Stimulated activated CD4-positive, alpha-beta T cell treated with anti-CD3 and anti-CD28 coated beads, Interleukin-15, amount 100 ng/mL, for 24 hours (primary cell): ENCODE measurements around the gene NR0B1.

Experiments
- DNase-seq: peaks from one replicate; pipeline ENCODE4 v3.0.0-alpha.2; 2020

NR0B1 gene, protein sequence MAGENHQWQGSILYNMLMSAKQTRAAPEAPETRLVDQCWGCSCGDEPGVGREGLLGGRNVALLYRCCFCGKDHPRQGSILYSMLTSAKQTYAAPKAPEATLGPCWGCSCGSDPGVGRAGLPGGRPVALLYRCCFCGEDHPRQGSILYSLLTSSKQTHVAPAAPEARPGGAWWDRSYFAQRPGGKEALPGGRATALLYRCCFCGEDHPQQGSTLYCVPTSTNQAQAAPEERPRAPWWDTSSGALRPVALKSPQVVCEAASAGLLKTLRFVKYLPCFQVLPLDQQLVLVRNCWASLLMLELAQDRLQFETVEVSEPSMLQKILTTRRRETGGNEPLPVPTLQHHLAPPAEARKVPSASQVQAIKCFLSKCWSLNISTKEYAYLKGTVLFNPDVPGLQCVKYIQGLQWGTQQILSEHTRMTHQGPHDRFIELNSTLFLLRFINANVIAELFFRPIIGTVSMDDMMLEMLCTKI

DNA sequence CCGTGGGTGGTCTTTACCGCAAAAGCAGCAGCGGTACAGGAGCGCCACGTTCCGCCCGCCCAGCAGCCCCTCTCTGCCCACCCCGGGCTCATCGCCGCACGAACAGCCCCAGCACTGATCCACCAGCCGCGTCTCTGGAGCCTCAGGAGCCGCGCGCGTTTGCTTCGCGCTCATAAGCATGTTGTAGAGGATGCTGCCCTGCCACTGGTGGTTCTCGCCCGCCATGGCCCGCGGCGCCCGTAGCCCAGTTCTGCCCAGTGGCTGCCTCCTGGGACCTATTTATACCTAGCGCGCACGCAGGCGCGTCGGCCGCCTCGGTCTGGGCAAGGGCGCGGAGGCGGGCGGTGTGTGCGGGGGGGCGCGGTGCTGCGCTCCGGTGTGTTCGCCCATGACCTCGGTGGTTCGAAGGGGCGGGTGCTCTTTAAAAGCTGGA is at the start of gene NR0B1:
NR0B1 (minus strand) TSS at position 252 of the 433 bp plus-strand sequence; CDS start at position 225, 27 bp downstream.
- peak; percentile 1 for DNase-seq

DNA sequence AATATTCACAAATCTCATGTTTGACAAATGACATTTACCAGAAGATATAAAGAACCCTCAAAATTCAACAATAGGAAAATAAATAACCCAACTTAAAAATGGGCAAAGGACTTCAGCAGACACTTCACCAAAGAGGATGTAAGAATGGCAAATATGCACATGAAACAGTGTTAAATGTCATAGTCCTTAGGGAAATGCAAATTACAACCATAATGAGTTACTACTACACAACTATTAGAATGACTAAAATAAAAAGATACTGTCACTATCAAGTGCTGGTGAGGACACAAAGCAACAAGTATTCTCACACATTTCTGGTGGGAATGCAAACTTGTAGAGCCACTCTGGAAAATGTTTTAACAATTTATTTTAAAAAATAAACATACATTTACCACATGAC is 40.8 kb upstream of the NR0B1 start:
- DNase-seq, result no peak

DNA sequence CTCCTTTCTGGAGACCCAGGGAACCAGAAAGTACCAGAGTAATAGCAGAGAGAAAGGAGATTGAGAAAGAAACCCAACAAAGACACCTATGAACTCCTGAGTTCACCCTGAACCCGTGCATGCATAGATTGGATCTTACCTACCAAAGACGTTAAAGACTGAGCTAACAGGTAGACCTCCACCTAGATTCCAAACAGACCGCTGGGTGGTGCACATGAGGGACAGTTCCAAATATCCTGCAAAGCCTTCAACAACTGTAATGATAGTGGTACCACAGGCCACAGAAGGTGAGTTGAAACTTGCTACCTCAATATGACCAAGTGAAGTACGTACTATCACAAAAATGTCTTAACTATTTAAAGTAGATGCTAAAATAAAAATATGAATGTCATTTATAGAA is 34.0 kb upstream of the NR0B1 start:
- no peak for DNase-seq

DNA sequence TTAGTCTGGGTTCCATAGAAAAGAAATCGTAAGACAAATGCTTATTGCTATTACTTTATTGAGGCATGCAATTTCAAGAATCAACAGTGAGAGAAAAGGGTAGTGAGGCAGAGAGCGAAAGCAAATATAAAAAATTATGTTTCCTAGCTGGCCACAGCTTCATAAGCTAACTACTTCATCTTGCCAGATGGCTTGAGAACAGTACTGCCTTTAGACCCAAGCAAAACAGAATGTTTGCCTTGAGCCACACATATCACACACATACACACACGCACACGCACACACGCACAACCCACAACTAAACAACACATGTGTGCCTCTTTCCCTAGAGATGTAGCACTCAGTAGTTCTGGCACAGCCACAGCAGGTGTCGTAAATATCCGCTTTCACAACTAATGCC is 31.6 kb upstream of the NR0B1 start:
- no peak for DNase-seq

DNA sequence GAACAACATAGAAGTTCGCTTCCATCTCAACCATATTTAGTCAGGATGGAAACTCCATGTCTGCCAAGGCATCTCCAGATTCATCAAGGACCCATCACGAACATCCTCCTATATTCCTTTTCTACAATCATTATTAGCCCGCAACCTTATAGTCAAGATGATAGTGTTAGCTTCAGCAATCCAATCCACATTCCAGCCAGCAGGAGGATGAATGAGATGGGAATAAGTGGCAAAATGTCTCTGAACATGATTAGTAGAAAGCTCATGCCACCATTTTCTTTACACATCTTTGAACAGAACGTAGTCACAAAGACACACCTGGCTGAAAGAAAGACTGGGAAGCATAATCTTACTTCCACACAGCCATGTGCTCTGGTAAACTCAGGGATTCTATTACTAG is 18.6 kb upstream of the NR0B1 start:
- no peak for DNase-seq

DNA sequence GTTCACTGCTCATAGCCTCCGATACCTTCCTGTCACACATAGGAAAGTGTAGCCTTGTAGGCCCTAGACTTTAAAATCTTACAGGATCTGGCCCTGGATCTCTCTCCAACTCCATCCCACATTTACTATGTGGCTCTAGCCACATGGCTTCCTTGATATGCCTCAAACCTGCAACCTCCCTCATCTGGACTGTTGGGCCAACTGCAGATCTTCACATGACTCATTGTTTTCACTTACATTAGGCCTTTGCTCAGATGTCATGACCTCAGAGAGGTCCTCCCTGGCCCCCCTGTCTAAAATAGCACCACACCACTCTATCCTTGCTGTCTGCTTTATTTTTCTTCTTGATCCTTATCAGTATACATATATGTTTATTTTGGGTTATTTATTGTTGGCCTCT is 8.1 kb upstream of the NR0B1 start:
- DNase-seq, result no peak

DNA sequence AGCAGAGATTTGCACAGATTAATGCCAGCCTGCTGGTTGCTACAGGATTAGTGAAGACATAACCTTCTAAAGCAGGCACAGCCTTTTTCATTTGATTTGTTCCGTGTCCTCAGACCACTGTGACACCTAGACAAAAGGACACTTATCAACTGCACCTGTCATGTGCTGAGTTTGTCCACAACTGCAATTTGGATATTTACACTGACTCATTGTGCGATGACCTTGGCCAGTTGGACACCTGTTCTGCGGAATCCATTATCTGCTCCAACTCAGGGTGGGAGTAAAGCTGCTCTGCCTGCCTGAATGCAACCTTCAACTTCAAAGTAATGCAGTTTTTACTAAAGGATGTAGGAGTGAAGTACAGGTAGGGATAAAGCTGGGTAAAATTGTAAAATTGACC is 4.1 kb upstream of the NR0B1 start:
- no peak for DNase-seq

DNA sequence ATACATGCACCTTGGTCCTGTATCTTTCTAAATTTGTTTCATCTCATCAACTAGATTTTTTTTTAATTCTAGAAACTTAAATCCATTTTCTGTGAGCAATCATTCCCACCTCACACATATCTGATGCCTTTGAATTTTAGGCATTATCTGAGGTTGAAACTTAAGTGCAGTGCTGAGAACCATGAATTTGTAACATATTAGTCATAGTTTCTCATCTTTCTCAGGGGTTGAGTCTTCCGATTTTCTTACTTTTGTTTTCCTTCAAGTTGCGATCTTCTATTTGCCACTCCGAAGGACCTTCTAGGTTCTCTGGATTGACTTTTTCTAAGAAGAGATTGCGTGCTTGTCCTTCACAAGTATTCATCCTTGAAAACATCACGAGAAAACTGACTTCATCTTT is 3.7 kb upstream of the NR0B1 start:
- DNase-seq, result no peak

DNA sequence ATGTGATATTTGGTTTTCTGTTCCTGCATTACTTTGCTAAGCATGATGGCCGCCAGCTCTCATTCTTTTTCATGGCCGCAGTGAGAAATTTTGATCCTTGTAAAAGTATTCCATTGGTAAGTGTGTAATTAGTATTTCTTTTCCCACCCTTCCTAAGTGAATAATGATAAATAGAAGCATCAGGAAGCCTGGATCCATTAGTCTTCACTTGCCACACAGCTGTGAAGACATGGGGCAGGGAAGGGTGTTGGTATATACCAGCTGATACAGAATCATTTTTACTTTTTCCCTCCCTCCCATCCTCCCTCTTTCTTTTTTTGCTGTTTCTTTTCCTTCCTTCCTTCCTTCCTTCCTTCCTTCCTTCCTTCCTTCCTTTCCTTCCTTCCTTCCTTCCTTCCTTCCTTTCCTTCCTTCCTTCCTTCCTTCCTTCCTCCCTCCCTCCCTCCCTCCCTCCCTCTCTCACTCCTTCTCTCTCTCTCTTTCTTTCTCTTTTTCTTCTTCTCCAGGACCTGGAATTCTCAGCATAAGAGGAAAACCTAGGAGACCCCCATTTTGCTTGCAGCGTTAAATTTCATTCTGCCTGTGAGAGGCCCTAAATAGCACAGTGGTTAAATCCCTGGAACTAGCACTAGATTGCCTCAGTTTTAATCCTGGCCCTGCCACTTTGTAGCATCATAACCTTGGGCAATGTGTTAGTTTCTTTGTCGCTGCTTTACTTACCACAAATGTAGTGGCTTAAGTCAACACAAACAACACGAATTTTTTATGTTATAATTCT is 1.4 kb upstream of the NR0B1 start:
- no peak for DNase-seq

DNA sequence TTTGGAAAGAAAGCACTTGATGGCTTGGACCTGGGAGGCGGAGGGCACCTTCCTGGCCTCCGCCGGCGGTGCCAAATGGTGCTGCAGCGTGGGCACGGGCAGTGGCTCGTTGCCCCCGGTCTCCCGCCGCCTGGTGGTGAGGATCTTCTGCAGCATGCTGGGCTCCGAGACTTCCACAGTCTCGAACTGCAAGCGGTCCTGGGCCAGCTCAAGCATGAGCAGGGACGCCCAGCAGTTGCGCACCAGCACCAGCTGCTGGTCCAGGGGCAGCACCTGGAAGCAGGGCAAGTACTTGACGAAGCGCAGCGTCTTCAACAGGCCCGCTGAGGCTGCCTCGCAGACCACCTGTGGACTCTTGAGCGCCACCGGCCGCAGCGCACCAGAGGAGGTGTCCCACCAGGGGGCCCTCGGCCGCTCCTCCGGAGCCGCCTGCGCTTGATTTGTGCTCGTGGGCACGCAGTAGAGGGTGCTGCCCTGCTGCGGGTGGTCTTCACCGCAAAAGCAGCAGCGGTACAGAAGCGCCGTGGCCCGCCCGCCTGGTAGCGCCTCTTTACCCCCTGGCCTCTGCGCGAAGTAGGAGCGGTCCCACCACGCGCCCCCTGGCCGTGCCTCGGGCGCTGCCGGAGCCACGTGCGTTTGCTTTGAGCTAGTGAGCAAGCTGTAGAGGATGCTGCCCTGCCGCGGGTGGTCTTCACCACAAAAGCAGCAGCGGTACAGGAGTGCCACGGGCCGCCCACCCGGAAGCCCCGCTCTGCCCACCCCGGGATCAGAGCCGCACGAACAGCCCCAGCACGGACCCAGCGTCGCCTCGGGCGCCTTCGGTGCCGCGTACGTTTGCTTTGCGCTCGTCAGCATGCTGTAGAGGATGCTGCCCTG is 689 bp downstream of the NR0B1 start:
- peak; percentile 18 for DNase-seq

DNA sequence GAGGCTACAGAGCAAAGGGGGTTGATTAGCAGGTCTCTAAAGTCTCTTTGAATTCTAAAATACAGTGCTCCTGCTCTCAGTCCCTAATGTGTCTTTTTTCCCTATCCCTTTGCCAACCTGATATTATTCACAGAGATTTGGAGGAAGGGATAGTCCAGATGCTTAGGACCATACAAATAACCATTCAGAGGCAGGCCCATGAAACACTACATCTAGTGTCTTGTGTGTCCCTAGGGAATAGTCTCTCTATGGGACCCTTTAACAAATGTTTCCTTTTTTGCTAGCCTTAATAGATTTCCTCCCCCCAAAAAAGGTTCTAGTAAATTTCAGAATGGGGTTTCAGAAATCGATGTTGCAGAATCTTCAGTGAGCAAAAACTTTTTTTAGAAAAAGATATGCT is 1.7 kb downstream of the NR0B1 start:
- DNase-seq, result no peak

DNA sequence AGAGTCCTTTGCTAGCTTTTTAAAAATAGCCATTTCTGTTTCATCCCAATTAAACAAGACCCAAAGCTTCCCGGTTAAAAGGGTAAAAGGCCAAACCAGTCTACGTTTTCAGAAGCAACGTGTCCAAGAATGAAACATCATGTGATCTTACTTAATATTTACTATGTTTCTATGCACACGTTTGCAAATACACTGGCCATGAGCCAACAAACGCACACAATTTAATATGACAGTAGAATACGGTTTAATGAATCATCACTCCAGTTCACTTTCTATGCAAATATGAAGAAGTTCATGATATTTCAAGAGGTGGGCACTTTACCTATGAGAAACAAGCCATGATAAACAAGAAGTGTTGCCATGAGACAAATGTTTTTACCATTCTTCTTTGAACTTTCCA is 4.3 kb downstream of the NR0B1 start:
- no peak for DNase-seq

DNA sequence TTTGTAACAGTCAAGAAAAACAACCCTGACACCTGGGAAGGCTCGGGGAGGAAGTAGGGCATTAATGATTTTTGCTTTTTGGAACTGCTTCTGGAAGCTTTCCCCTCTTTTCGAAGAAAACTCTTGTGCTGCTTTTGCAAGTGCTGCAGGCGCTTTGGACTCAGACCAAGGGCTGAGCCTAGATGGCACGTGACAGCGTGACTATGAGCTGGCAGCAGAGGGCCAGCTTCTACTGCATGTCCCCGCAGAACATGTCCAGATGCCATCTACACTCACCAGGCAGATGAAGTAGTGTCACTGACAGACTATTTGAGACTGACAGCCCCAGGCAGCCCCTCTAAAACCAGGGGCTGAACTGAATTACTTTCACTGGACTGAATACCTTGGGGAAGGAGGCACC is 6.2 kb downstream of the NR0B1 start:
- no peak for DNase-seq

DNA sequence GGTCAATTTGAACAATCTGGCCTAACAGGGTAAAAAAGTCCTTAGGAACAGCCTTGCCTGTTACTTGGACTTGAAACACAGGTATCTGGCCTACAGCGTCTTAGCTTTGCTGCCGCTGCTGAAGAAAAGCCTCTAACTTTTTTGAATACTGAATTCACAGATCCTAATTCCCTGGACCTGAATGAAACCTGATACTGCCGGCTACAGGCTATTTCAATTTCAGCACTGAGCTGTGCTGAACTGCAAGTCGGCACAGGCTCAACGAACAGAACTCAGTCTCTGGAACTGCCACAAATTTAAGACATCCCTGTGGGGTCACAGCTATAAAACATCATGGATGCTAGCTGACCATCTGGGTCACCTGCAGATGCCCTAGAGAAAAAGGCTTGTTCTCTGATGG is 7.2 kb downstream of the NR0B1 start:
- no peak for DNase-seq

DNA sequence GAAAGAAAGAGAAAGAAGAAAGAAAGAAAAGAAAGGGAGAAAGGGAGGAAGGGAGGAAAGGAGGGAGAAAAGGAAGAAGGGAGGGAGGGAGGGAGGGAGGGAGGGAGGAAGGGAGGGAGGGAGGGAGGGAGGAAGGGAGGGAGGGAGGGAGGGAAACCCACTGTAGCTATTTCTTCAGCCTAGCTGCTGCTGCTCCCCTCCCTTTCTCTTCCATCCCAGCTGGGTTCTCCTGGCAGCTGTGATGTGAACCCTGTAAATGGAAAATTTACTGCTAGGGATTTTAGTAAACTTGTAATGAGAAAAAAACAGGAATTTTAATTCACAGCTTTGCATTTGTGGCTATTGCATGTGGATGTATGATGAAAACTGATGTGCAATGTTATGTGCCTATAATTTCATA is 8.0 kb downstream of the NR0B1 start:
- DNase-seq, result no peak

DNA sequence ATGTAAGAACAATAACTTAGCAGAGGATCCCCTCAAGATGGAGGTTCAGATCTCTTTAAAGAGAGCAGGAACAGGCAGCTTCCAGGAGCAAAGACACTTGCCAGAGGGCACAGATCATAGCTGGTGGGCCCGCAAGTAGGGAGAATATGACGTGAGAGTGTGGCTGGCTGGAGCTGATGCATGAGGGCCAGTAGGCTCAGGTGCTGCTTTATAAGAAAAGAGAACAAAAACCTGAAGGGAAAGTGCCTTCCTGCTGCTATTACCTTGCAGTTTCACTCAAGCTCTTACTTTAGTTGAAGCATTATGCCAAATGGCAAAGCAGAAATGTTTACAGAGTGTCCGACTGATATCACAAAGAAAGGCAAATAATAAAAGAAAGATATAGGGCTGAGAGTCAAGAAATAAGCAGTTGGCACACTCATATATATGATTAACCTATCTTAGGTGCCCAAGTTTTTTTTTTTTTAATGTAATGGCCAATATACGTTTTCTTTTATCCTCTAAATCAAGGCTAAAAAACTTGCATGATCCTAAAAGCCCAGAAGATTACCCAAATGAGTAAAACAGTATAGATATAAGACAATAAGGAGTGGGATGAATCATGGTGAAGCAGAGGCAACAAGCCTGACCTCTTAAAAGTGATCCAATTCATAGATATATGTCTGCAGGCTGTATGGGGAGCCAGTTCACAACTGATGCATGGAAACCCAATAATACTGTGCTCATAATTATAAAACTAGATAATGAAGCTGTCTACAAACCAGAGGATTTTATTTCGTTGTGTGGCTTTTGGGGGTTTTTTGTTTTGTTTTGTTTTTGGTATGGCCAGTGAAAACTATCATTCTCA is 12.6 kb downstream of the NR0B1 start:
- DNase-seq, result no peak

DNA sequence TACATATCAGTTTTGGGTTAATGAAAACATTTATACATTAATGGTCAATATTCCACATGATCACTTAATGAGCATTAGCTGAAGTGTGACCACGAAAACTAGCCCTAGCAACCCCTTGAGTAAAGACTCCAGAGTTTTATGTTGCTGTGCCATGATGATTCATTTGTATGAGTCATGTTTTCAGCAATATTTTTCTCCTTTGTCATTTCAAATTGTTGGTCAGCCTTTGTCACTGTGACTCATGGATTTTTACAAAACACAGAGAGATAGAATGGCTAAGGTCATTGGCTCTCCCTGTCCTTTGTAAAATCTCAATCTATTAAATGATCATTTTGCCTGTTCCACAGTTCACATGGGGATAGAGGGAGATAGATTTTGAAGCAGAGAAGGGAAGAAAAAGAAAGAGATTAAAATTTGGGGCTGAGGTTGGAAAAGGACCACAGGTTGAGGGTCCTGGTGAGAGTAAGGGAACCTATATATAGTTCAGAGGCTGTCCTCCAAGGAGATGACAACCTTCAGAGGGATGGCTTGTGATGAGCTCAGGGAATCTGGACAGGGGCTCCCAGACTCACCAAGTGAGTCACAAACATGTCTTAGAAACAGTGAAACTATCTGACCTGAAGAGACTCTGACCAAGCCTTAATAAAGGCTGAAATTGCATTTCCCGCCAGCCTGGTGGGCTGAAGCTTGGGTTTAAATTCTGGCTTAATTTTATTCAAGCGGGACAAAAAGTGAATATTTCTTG is 25.6 kb downstream of the NR0B1 start:
- DNase-seq, result no peak

DNA sequence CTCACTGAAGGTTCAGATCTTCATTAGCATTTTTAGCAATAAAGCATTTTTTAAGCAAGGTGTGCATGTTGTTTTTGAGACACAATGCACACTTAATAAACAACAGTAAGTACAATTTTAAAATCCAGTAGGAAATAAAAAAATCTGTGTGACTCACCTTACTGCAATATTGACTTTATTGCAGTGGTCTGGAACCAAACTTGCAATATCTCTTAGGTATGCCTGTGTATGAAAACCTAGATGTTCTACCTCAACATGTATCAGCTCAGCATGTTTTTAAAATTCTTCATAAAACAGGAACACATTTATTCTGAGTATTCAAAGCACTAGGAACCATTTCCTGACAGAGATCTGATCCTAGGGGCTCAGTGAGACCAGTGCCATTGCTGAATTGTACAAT is 26.7 kb downstream of the NR0B1 start:
- no peak for DNase-seq

DNA sequence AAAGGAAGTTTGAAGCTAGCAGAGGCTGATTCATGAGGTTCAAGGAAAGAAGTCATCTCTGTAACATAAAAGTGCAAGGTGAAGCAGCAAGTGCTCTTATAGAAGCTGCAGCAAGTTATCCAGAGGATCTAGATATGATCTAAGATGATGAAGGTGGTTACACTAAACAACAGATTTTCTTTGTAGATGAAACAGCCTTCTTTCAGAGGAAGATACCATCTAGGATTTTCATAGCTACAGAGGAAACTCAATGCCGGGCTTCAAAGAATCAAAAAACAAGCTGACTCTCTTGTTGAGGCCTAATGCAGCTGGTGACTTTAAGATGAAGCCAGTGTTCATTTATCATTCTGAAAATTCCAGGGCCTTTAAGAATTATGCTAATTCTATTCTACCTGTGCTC is 28.8 kb downstream of the NR0B1 start:
- no peak for DNase-seq

DNA sequence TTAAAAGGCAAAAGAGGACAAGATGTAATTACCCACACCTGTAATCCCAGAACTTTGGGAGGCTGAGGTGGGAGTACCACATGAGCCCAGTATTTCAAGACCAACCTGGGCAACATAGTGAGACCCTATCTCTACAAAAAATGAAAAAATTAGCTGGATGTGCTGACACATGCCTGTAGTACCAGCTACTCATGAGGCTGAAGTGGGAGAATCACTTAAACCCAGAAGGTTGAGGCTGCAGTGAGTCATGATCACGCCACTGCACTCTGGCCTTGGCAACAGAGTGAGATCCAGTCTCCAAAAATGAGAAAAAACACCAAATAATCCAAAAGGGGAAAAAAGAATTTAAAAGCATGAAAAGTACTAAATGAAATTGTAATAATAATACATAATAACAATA is 30.8 kb downstream of the NR0B1 start:
- no peak for DNase-seq

DNA sequence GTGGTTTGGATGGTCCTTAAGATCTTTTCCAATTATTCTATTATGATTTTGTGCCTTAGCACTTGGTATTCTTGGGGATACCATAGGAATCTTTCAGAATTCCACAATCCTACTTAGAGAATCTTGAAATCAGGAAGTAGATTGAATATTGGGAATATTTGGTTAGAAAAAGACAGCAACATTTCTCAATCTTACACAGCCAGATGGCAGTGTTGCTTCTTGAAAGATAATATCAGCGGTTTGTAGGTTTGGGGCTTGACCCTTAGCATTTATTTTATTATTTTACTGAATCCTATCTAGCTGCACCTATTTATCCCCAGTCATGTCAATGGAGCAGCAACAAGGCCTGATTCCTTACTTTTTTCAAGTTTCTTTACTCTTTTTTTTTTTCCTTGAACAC is 33.7 kb downstream of the NR0B1 start:
- no peak for DNase-seq

DNA sequence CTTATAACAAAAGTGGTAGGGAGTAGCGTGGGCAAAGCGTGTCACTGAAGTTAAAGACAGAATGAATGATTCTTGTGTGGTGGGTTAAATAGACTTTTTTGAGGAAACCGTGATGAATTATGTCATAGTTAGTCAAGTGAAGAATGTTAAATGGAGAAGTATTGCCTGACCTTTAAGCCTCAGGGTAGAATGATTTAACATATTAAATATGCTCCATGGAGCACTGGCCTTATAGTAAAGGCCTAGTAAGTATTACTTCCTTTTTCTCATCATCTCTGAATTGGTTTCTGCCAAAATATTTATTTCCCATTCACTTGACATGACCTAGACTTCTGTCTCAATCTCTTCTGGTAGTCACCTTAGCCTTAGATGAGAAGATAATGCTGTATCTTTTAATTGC is 38.6 kb downstream of the NR0B1 start:
- no peak for DNase-seq
